BJ (cell line): ENCODE results near the gene SLC16A1. TPM values are rescaled to one million over a fixed set of nuclear protein-coding genes. Genes with fewer than 3 reads are reported as not detected.

Experiments
- CTCF ChIA-PET: fragments of 350-600 bp; formaldehyde crosslinking; extraction: SDS; loops from one replicate; lab custom pipeline; 2021; ENCODE audit warnings: antibody characterized with exemption, inconsistent platforms; lab: Yijun Ruan, JAX
- POLR2A ChIA-PET: fragments of 300-600 bp; sonication (Branson Sonifier 250); formaldehyde crosslinking; extraction: SDS; loops from one replicate; lab custom pipeline; 2021; ENCODE audit warnings: antibody characterized with exemption; lab: Charles Lee
- DNase-seq: peaks from one replicate; pipeline ENCODE4 v3.0.0-alpha.2; 2011; ENCODE audit warnings: low read depth
- H3K27me3 ChIP-seq: 2 replicates; pipeline ENCODE4 v1.6.0; 2011; ENCODE audit warnings: low read length; ENCODE audit not compliant: control insufficient read depth, insufficient read depth
- H3K36me3 ChIP-seq: 2 replicates; pipeline ENCODE4 v1.5.1; 2011; ENCODE audit warnings: low read length; ENCODE audit not compliant: control insufficient read depth, insufficient read depth
- H3K4me3 ChIP-seq: 2 replicates; pipeline ENCODE4 v1.5.1; 2011; ENCODE audit warnings: low read depth, mild to moderate bottlenecking, control low read depth, low read length
- CTCF ChIP-seq: IDR thresholded peaks from 2 replicates; pipeline ENCODE4 v1.5.1; 2011; ENCODE audit warnings: low read depth, mild to moderate bottlenecking, control low read depth, inconsistent platforms, low read length, moderate library complexity; ENCODE audit not compliant: insufficient read depth
- polyA plus RNA-seq: library from polyadenylated mRNA; depleted of rRNA; stranded (reverse); fragments of >200 nt; gene quantifications from 2 replicates; pipeline ENCODE4 v1.2.3, GENCODE V29; 2011

SLC16A1 gene
- polyA plus RNA-seq, 1 experiment: 57.6 TPM

DNA sequence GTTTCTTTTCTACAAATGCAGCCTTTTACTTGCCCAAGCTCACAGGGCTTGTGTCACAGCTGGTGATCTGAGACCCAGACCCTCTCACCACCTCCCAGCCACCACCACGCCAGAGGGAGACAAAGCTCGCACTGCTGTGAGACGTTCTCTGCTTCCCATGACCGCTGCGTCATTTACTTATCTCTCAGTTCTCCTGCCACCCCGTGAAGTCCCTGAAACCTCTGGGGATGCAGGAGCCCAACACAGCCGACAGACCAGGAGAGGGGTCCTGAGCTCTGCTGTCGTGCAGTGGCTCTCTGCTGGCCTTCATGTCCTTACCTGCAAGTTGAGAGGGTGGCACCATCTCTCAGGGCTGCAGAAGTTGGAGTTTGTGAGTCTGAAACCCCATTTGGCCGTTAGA is 77.7 kb downstream of the SLC16A1 start:
- Histone ChIP-seq H3K27me3 (no peaks in the 10 kb centered on the region), H3K36me3 (no peaks in the 10 kb centered on the region), H3K4me3 (no peak overlapping the region)
- no peak for TF ChIP-seq CTCF
- CTCF ChIA-PET: interaction anchor here (1.1 to 7.4 kb wide), 5 partner anchors 58 to 195 kb away, joined by 3 to 132 read pairs (median 5); partner anchors contain the start of genes LRIG2 and PPM1J
- POLR2A ChIA-PET: no interaction called here
- no peak for DNase-seq

DNA sequence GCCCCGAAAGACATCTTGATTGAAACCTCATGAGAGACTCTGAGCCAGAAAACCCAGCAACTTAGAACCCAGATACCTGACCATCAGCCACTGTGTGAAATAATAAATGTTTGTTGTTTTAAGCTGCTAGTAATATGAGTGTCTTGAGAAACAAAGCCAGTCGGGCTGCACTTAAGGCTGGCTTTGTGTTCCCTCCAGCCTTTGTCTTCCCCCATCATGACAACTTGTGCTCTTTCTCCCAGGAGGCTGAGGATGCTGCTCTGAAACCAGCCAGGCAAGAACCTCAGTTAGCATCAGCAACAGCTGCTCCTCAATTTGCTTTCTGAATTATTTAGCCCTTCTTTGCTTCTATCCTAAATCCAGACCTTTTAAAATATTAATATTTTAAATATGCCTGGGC is 78.2 kb downstream of the SLC16A1 start:
- POLR2A ChIA-PET: no interaction called here
- CTCF ChIA-PET: interaction anchor here (1.3 to 7.4 kb wide), 4 partner anchors 68 to 195 kb away, joined by 3 to 132 read pairs (median 25); partner anchors contain the start of genes LRIG2 and PPM1J
- DNase-seq: no peak
- no peak overlapping the region for H3K4me3 ChIP-seq
- H3K27me3 ChIP-seq: no peaks in the 10 kb centered on the region
- no peaks in the 10 kb centered on the region for H3K36me3 ChIP-seq
- TF ChIP-seq CTCF: no peak

- Histone ChIP-seq H3K36me3 (no peaks in the 10 kb centered on the region), H3K27me3 (no peaks in the 10 kb centered on the region), H3K4me3 (no peak overlapping the region)
- POLR2A ChIA-PET: no interaction called here
- no peak for DNase-seq
- TF ChIP-seq CTCF: no peak
- CTCF ChIA-PET: interaction anchor here (1.1 to 7.4 kb wide), 2 partner anchors 165 to 196 kb away, joined by 4 to 132 read pairs; partner anchors contain the start of gene LRIG2
Measured at GRCh38 chr1:112876315-112876714, 79.7 kb downstream of the SLC16A1 start.

DNA sequence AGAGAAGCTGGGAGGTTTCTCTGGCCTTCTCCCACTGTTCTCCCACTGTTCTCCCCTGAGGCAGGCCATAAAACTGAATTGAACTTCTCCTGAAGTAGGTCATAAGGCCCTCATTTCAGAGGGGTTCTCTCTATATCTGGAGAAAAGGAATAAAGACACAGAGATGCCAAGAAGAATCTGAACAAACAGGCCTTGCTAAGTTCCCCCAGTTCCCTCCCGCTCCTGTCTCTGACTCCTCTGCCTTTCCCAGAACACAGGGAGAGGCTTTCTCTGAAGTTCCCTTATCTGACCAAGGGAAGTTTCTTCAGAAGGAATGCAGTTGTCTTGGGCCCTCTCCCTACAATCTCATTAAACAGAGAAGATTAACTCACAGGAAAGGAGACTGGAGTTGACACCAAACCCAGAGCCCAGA is 83.4 kb downstream of the SLC16A1 start:
- Histone ChIP-seq H3K27me3 (no peaks in the 10 kb centered on the region), H3K36me3 (no peaks in the 10 kb centered on the region), H3K4me3 (no peak overlapping the region)
- TF ChIP-seq CTCF: no peak
- ChIA-PET CTCF (interaction anchor here (1.9 kb wide), 1 partner anchor 200 kb away, joined by 4 read pairs; the partner anchor contains the start of gene LRIG2), POLR2A (no interaction called here)
- no peak for DNase-seq

DNA sequence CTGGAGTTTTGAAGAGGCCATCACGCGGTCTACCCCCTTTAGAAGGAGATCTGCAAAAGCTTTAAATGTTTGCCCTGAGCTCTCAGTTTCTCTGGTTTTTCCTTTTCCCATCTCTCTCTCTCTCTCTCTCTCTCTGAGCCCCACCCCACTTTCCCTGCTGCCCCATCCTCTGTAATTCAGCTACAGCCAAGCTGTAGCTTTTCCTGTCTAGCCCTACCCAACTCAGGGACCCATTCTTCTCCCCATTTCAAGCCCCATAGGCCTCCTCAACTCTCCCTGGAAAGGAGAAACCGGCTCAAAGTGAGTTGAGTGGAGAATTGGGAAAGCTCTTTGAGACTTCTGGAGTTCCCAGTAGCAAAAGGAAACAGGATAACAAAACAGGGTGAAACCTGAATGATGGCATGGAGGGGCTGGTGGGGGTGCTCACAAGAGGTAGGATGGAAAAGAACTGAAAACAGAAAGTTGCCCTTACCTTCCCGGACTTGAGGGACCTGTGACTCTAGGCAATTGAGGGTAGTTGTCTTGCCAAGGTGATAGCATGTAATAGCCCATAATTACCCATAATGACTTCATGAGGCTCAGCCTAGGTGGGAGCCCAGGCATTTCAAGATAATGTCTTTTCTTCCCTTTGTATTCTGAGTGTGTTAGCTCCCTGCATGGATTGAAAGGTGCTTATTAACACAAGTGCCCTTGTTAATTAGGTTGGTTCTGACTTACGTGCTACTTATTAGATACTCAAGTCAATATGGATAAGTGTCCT is 84.9 kb downstream of the SLC16A1 start:
- no peak for TF ChIP-seq CTCF
- Histone ChIP-seq H3K27me3 (no peaks in the 10 kb centered on the region), H3K4me3 (no peak overlapping the region), H3K36me3 (no peaks in the 10 kb centered on the region)
- DNase-seq: no peak
- POLR2A ChIA-PET: interaction anchor here (0.5 to 0.6 kb wide), 2 partner anchors 10 to 477 kb away, joined by 4 to 7 read pairs; no protein-coding TSS in a partner anchor
- CTCF ChIA-PET: interaction anchor here (0.7 to 2.7 kb wide), 4 partner anchors 9 to 202 kb away, joined by 3 to 10 read pairs (median 4); partner anchors contain the start of gene LRIG2
